Neural crest cell (in vitro differentiated cells): Measurements from ENCODE around the gene NTRK2. TPM values are rescaled to one million over a fixed set of nuclear protein-coding genes. Genes with fewer than 3 reads are reported as not detected.

ENCODE experiments used
- DNase-seq: peaks from one replicate; pipeline ENCODE4 v3.0.0; 2021; ENCODE audit warnings: low read depth, mixed read lengths, low spot score
- H3K27ac Mint-ChIP-seq: one replicate; pipeline ENCODE4 v1.8.0; 2021; ENCODE audit warnings: mild to moderate bottlenecking, mixed read lengths; ENCODE audit not compliant: unreplicated experiment
- H3K27me3 Mint-ChIP-seq: 2 replicates; pipeline ENCODE4 v1.8.0; 2021; ENCODE audit warnings: low read depth, mild to moderate bottlenecking, mixed read lengths
- H3K36me3 Mint-ChIP-seq: 2 replicates; pipeline ENCODE4 v1.8.0; 2021; ENCODE audit warnings: low read depth, mild to moderate bottlenecking, mixed read lengths
- H3K4me1 Mint-ChIP-seq: 2 replicates; pipeline ENCODE4 v1.8.0; 2021; ENCODE audit warnings: mixed read lengths
- H3K4me3 Mint-ChIP-seq: one replicate; pipeline ENCODE4 v1.8.0; 2021; ENCODE audit warnings: mild to moderate bottlenecking, mixed read lengths
- H3K9me3 Mint-ChIP-seq: 2 replicates; pipeline ENCODE4 v1.8.0; 2021; ENCODE audit warnings: mixed read lengths
- total RNA-seq: library from RNA; stranded (reverse); gene quantifications from 2 replicates; pipeline ENCODE4 v1.2.1, GENCODE V29; 2021
- TF ChIP-seq, protein P1 (sequence below): fragments of 200-600 bp; sonication (generic); conservative IDR thresholded peaks from 2 replicates; pipeline ENCODE4 v1.5.0; 2021; ENCODE audit warnings: antibody characterized with exemption, mild to moderate bottlenecking

The NTRK2 gene
- total RNA-seq, 1 donor from 2014 or later, result 20.6 TPM

DNA sequence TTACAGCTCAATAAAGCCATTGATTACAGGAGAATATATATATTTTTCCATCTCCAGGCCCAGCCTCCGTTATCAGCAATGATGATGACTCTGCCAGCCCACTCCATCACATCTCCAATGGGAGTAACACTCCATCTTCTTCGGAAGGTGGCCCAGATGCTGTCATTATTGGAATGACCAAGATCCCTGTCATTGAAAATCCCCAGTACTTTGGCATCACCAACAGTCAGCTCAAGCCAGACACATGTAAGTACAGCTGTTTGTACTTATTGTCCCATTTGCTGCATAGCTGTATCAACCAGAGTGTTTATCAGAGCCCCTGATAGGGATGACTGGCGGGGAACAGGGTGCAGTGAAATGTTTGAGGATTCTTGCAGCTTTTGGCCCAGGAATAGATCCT is 197.7 kb downstream of the NTRK2 start:
- Mint-ChIP-seq H3K4me1 (peaks cover 19% of the 10 kb centered on the region), H3K27me3 (no peaks in the 10 kb centered on the region), H3K4me3 (no peak overlapping the region), H3K27ac (peak overlapping the region; percentile 24), H3K9me3 (peaks cover 5% of the 10 kb centered on the region), H3K36me3 (peaks cover 8% of the 10 kb centered on the region)
- DNase-seq, result no peak
- TF ChIP-seq, protein P1, sequence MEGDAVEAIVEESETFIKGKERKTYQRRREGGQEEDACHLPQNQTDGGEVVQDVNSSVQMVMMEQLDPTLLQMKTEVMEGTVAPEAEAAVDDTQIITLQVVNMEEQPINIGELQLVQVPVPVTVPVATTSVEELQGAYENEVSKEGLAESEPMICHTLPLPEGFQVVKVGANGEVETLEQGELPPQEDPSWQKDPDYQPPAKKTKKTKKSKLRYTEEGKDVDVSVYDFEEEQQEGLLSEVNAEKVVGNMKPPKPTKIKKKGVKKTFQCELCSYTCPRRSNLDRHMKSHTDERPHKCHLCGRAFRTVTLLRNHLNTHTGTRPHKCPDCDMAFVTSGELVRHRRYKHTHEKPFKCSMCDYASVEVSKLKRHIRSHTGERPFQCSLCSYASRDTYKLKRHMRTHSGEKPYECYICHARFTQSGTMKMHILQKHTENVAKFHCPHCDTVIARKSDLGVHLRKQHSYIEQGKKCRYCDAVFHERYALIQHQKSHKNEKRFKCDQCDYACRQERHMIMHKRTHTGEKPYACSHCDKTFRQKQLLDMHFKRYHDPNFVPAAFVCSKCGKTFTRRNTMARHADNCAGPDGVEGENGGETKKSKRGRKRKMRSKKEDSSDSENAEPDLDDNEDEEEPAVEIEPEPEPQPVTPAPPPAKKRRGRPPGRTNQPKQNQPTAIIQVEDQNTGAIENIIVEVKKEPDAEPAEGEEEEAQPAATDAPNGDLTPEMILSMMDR, result no peak

DNA sequence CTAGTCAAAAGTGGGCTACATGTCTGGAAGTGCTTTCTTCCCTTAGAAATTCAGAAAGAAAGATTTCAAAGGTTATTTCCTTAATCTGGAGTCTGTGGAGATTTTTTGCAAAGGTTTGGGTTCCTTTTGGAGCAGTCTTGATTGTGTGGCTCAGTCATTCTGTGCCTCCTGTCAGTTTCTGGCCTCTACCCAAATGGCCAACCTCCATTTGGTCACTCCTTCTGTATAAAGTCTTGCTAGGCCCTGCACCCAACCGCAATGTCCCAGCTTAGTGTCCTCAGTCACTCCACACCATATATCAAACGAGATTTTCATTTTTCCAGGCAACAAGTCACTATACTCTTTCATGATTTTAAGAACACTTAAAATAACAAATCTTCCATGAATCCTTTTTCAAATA is 199.6 kb downstream of the NTRK2 start:
- Mint-ChIP-seq H3K36me3 (peaks cover 8% of the 10 kb centered on the region), H3K9me3 (peaks cover 5% of the 10 kb centered on the region)

DNA sequence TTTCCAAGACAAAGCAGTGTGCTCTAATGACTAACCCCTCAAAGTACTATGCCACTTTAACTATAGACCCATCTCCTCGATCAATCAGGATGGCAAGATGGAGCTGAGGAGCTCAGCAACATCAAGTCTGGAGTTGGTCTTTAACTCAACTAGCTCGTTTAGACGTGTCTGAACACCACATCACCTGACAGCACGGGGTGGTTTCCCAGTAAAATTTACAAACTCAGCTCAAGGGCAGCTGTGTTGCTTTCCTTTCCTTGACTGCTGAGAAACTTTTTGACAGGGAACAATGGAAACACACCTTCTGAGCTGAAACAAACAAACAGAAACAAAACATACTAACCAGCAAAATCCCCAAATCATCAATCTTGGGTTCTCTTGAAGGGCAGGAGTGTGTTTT is 202.5 kb downstream of the NTRK2 start:
- DNase-seq, result no peak
- Mint-ChIP-seq H3K4me1 (peaks cover 26% of the 10 kb centered on the region), H3K27me3 (no peaks in the 10 kb centered on the region), H3K27ac (no peak overlapping the region), H3K4me3 (no peak overlapping the region), H3K36me3 (peaks cover 8% of the 10 kb centered on the region), H3K9me3 (peaks cover 5% of the 10 kb centered on the region)
- TF ChIP-seq, protein P1, result no peak

More for the DNA sequence above, 199.6 kb downstream of the NTRK2 start:
- no peaks in the 10 kb centered on the region for H3K27me3 Mint-ChIP-seq
- TF ChIP-seq, protein P1, result no peak
- H3K4me3 Mint-ChIP-seq, result no peak overlapping the region
- H3K4me1 Mint-ChIP-seq, result peaks cover 14% of the 10 kb centered on the region
- no peak for DNase-seq
- H3K27ac Mint-ChIP-seq, result peak overlapping the region; percentile 22

DNA sequence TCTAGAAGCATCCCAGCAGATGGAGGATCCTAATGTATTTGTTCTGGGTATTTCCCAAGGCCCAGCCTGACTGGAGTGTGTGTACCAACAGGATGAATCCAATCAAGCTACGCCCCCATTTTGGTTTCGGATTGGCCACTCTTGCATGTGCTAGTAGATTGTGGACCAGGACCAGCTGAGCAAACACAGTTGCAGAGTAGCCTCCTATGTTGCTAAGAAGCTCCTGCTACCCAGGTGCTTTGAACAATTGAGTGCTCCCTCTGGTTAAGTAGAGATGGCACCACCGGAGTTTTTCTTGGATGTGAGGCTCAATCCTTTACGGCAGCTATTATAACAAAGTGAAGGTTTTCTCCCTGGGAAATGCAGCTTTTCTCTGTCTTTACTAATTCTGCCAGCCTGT is 204.5 kb downstream of the NTRK2 start:
- Mint-ChIP-seq H3K27me3 (no peaks in the 10 kb centered on the region), H3K4me1 (peaks cover 30% of the 10 kb centered on the region), H3K36me3 (peaks cover 5% of the 10 kb centered on the region), H3K27ac (peak overlapping the region; percentile 83), H3K4me3 (no peak overlapping the region), H3K9me3 (peaks cover 2% of the 10 kb centered on the region)
- no peak for DNase-seq
- TF ChIP-seq, protein P1, result no peak

DNA sequence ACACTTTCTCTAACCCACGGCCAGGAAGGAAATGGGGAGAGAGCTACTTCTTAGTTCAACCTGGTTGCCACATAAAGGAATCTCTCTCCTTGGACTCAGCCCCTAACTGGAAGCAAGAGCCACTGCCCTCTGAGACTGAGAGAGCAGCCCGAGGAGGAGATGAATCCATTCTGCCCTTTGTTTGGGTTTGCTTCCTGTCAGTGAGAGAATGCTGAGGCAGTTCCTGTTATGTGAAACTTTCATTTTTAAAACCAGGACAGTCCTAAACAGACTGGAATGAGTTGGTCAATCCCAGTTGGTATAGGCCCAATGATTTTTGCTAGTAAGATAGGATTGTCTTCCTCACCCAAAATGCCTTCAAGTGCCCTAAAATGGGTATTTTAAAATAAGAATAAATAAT is 205.1 kb downstream of the NTRK2 start:
- TF ChIP-seq, protein P1, result no peak
- H3K4me3 Mint-ChIP-seq, result no peak overlapping the region
- H3K36me3 Mint-ChIP-seq, result peaks cover 2% of the 10 kb centered on the region
- no peaks in the 10 kb centered on the region for H3K9me3 Mint-ChIP-seq
- no peaks in the 10 kb centered on the region for H3K27me3 Mint-ChIP-seq
- H3K4me1 Mint-ChIP-seq, result peaks cover 30% of the 10 kb centered on the region
- no peak for DNase-seq
- H3K27ac Mint-ChIP-seq, result peak overlapping the region; percentile 83

DNA sequence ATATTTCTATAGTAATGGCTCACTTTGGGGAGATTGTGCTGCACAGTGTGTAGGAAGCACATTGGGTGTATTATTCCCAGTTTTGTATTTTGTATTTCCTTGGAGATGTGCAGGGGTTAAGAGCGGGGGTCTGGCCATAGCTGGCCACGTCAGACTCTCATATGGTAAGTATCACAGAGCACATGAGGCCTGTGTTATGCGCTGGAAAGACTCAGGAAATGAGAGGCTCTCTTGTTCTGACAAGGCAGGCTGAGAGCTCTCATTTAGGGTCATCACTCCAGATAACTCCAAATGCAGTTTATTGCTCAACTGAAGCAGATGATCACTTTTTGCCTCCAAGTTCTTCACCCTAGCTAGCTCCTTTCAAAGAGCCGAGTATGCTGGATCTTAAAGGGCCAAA is 205.7 kb downstream of the NTRK2 start:
- Mint-ChIP-seq H3K4me1 (peaks cover 30% of the 10 kb centered on the region), H3K36me3 (peaks cover 2% of the 10 kb centered on the region), H3K27ac (peak overlapping the region; percentile 16), H3K9me3 (no peaks in the 10 kb centered on the region), H3K4me3 (no peak overlapping the region), H3K27me3 (no peaks in the 10 kb centered on the region)
- TF ChIP-seq, protein P1, result no peak
- no peak for DNase-seq
